Measurements from ENCODE around the gene BTNL8. TPM values are rescaled to one million over a fixed set of nuclear protein-coding genes. Genes with fewer than 3 reads are reported as not detected.

Gene BTNL8
- total RNA-seq, 1 donor from 2014 or later, result not detected

DNA sequence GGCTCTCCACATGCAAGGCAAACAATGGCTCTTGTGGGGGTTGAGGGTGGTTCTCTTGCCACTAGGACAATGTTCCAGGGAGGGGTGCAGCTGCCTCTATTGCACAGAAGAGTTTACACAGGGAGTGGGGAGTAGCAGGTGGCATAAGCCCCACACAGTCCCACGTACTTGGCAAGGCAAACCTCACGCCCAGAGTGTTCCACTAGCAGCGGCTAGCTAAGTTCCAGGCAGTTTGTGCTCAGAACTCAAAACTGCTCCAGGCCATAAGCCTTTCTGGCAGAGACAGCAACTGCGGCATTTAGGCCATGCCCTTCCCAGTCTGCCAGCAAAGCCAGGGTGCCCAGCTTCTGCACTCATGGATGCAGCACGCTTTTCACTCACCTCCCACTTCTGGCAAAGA, 60.7 kb downstream of the BTNL8 start:
- intact Hi-C loops (cut with micrococcal nuclease), result no loop called here

DNA sequence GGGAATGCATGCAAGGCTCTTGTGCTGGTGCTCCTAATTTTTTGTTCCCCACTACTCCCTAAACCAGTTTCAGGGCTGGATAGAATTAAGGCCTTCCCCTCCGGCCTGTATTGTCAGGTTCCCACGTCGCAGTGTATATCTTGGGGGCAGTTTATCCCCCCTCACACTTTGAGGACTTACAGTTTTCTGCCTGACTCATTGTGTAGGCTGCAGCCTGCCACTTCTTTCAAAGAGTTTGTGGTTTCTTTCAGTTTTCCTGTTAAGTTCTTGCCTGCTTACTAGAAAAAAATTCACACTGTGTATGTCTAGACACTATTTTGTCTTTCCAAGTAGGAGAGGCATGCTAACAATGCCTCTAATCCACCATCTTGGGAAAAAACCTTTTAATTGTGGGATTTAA, 61.2 kb downstream of the BTNL8 start:
- intact Hi-C loops (cut with micrococcal nuclease), result no loop called here

DNA sequence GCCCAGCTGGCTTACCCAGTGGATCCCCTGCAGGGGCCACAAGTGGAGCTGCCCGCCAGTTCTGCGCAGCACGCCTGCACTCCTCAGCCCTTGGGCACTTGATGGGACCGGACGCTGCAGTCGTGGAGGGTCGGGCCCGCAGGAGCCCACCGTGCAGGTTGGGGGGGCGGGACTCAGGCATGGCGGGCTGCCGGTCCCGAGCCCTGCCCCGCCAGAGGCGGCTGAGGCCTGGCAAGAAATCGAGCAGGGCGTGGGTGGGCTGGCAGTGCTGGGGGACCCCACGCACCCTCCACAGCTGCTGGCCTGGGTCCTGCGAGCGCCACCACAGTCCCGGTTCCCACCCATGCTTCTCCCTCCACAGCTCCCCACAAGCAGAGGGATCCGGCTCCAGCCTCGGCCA, 70.4 kb downstream of the BTNL8 start:
- intact Hi-C loops (cut with micrococcal nuclease), result no loop called here

DNA sequence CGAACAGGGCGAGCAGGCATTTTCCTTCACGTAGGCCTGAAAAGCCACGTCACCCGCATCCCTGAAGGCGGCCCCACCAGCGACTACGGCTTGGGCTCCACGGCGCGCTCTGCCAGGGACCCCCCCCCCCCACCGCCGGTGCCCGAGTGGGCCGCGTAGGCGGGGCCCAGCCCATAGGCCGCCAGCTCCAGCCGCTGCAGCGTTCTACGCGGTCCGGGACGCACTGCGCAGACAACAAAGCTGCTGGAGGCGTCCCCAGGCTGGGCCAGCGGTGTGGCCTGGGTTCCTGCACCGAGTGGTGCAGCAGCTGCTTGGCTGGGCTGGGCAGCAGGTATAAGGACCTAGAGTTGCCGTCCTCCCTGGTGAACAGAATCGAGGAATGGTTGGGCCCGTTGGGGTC, 71.4 kb downstream of the BTNL8 start:
- intact Hi-C loops (cut with micrococcal nuclease), result no loop called here

DNA sequence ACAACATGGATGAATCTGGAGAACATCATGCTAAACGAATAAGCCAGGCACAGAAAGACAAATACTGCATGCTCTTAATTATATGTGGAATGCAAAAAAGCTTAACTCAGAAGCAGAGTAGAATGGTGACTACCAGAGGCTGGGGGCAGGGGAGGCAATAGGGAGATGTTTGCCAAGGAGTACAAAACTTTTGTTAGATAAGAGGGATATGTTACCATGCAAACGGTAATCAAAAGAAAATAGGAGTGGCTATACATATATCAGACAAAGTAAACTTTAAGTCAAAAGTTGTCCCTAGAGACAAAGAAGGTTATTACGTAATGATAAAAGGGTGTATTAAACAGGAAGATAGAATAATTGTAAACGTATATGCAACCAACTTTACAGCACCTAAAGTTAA, 71.9 kb downstream of the BTNL8 start:
- intact Hi-C loops (cut with micrococcal nuclease), result no loop called here

DNA sequence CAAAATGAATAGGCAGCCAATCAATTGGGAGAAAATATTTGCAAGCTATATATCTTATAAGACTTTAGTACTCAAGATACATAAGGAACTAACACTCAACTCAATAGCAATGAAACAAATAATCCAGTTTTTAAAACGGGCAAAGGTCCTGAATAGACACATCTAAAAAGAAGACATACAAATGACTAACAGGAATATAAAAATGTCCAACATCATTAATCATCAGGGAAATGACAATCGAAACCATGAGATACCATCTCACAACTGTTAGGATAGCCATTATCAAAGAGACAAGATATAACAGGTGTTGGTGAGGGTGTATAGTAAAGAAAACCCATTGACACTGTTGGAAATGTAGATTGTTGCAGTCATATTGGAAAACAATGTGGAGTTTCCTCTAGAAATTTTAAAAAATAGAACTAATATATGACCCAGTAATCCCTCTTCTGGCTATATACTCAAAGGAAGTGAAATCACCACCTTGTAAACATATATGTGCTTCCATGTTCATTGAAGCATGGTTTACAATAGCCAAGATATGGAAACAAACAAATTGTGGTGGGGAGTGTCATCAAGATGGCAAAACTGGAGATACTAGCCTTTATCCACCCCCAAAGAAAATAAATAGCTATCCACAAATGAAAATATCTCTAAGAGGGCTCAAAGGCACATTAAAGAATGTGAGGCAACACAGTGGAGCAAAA, 75.8 kb downstream of the BTNL8 start:
- intact Hi-C loops (cut with micrococcal nuclease), result no loop called here

DNA sequence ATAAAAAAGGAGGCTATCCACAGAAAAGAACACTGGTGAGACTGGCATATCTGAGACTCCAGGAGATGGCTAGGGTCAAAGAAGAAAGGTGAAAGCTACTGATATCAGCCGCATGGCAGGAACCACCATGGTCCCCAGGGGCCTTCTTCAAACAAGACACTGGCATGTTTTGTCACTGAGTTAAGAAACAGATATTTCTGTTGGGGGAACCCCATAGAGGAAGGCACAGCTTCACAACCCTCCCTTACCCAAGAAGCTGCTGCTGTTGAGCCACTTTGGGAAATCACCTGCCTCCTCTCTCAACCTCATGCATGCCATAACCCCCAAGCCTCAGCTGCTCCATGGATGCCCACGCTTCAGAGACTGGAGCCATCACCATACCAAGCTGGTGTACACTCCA, 76.4 kb downstream of the BTNL8 start:
- intact Hi-C loops (cut with micrococcal nuclease), result no loop called here

DNA sequence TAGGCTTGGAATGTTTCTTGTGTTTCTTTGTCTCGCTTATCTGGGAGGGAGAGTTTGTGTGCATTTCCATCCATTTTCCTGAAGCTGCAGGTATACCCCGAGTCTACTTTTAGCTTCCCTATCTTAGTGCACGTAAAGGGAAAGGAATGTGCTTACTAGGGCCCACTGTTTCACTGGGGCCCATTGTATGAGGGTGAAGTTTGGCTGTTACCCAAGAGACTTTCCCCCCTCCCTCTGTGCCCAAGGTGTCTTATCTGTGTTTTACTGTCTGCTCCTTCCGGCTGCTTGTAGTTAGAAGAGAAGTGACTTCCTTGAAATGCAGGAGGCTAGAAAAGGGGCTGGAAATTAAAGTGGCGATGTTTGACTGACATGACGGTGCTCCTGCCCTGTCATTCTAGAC, 77.6 kb downstream of the BTNL8 start:
- intact Hi-C loops (cut with micrococcal nuclease), result no loop called here

DNA sequence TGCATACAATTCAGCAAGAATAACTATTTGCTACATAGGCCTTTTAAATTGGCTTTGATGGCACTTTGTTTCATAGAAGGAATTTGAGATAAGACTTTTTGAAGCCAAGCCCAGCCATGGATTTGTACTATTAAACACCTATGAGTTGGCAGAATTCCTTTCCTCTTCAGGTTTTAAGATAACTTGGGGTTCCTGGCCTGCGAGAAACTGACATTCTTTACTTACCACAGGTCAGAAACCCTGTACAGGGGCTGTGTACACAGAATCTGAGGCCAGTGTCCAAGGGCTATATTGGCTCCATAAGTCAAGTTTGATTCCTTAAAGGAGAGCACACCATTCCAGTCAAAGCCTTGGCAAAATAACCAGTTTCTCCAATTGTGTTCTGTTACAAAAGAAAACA, 78.9 kb downstream of the BTNL8 start:
- intact Hi-C loops (cut with micrococcal nuclease), result no loop called here

DNA sequence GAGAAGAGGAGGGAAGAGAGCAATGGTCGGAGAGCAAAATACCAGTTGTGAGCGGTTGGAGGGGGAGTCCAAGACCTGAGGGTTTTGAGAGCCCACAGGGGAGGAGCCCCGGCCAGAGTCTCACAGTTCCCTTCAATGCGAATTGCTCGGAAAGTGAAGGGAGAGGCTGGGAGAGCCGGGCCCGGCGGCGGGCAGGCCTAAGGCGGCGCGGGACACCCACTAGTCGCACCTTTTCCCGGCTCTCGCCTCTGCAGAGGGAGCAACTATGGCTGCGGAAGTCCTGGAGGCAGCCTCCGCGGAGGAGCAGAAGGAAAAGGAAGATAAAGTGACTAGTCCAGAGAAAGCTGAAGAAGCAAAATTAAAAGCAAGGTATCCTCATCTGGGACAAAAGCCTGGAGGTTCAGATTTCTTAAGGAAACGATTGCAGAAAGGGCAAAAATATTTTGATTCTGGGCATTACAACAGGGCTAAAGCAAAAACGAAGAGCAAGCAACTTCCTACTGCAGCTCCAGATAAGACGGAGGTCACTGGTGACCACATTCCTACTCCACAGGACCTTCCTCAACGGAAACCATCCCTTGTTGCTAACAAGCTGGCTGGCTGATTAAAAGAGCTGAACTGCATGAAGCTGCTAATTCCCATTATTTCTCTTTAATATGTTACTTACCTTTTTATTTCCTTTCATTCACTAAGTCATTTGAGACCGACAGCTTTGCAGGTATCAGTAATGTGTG, 83.2 kb downstream of the BTNL8 start:
- intact Hi-C loops (cut with micrococcal nuclease), result no loop called here

DNA sequence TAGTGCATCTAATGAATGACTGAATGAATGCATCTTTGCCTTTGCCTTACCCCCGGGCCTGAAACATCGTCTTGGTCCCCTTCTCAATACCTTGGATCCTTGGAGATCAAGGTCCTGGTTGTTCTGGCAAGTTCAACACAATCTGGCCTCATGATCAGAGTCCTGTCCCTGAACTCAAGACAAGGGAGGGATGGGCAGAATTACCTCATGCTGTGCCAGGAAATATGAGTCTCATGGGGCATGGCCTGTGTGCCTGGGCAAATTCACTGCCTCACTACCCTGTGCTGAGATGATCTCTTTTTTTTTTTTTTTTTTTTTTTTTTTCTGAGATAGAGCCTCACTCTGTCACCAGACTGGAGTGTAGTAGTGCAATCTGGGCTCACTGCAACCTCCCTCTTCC, 89.1 kb downstream of the BTNL8 start:
- intact Hi-C loops (cut with micrococcal nuclease), result no loop called here

DNA sequence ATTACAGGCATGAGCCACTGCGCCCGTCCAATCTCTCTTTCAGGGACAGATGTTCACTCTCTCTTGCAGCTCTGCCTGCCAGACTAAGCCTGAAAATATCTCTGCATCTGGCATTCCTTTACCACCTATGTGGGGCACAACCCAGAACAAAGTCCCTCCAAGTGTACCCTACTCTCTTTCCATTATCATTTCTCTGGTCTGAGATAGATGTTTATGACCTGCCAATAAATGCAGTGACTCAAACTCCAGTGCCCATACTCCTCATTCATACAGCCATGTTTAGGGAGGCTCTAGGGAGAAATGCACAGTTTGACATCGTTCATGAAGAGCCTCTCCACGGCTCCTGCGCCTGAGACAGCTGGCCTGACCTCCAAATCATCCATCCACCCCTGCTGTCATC, 89.6 kb downstream of the BTNL8 start, which contains the start of gene BTNL3:
BTNL3 (plus strand) TSS at position 255 of the 400 bp plus-strand sequence. CDS start 183 bp downstream, outside the sequence.
- intact Hi-C loops (cut with micrococcal nuclease), result no loop called here

DNA sequence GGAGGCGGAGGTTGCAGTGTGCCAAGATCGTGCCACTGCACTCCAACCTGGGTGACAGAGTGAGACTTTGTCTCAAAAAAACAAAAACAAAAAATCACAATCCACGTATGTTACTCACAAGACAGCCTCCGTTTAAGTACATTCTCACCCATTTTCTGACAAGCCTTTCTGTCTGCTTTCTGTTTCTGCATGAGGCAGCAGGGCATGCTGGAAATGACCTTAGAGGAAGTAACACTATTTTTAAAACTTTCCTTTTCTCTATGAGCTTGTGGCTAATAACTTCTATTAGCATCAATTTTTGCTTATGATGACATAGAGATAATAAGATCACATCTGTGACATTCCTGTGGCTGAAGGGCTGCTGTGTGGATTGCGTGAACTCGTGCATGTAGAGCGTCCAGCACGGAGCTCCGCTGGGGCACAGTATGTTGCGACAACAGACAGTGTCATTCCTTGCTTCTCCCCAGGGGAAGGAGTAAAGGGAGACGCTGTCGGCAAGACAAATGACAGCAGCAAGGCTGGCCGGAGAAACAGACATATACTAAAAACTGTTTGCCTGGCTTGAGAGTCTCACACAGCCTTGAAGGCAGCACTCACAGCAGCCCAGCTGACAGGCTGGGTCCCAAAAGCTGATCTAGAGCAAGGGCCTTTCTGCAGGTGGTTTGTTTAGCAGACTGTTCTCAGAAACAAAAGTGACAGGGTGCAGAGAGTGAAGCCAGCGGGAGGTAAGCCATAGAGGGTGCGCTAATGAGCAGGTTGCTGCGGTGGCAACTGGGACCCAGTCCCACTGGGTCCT, 91.3 kb downstream of the BTNL8 start:
- intact Hi-C loops (cut with micrococcal nuclease), result no loop called here

DNA sequence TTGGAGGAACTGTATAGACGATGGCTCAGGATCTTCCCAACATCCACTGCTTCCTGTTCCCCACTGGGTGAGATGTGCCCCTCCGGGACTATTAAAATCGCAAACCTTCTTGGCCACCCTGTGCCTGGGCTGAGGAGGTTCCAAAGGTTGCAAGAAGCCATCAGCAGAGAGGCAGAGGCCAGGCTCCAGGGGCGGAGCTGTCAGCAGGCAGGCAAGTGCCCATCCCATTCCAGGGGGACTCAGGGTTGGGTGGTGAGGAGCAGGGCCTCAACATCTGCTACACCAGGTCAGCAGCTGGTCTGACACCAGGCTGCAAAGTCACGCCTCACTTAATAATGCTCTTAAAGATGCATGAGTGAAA, 91.9 kb downstream of the BTNL8 start:
- intact Hi-C loops (cut with micrococcal nuclease), result no loop called here

Other genes with a start within 250 kb of the BTNL8 start
- gene FLT4, start 249.6 kb upstream of the BTNL8 start, total RNA-seq, result 0.95 and 1.4 TPM in 2 replicates
- not detected in 2 replicates for gene OR2Y1, start 159.1 kb upstream of the BTNL8 start, total RNA-seq
- gene MGAT1, start 96.4 kb upstream of the BTNL8 start, total RNA-seq, result 124 and 126 TPM in 2 replicates
- gene ZFP62, start 37.9 kb upstream of the BTNL8 start, total RNA-seq, result 26.9 and 29.2 TPM in 2 replicates
- gene BTNL3, start 89.7 kb downstream of the BTNL8 start, total RNA-seq, result not detected in 2 replicates
- not detected in 2 replicates for gene BTNL9, start 141.1 kb downstream of the BTNL8 start, total RNA-seq
- not detected in 2 replicates for gene OR2V1, start 232.0 kb downstream of the BTNL8 start, total RNA-seq
- gene OR2V2, start 248.4 kb downstream of the BTNL8 start, total RNA-seq, result not detected in 2 replicates